Vagina (tissue), 2 donors: Measurements from ENCODE around the gene REEP1.

Experiments used
- CTCF ChIP-seq, 3 experiments: fragments of 450-650 bp in 2 of 3; fragments of 200-600 bp in 1 of 3; sonication (generic) in 1 of 3; IDR thresholded peaks; one replicate each; pipeline ENCODE4 v1.5.1; 2017 to 2019; ENCODE audit warnings: antibody characterized with exemption in 3 of 3, mild to moderate bottlenecking in 2 of 3, moderate library complexity in 2 of 3
- POLR2A ChIP-seq, 2 donors: fragments of 450-650 bp; IDR thresholded peaks; one replicate each; pipeline ENCODE4 v1.6.1; 2017; ENCODE audit warnings: antibody characterized with exemption in 2 of 2, mild to moderate bottlenecking in 2 of 2, moderate library complexity in 2 of 2

GRCh38 chr2:86358957-86359356 lies 21.5 kb upstream of the REEP1 start:
- TF ChIP-seq CTCF (IDR thresholded peaks at IDR 0.05) = no peak
- TF ChIP-seq POLR2A (IDR thresholded peaks at IDR 0.05) = no peak
